ENCODE results near the gene TUBAL3.

GRCh38 chr10:5393529-5393928 is 11.1 kb downstream of the TUBAL3 start:
- TF ChIP-seq, protein P1, sequence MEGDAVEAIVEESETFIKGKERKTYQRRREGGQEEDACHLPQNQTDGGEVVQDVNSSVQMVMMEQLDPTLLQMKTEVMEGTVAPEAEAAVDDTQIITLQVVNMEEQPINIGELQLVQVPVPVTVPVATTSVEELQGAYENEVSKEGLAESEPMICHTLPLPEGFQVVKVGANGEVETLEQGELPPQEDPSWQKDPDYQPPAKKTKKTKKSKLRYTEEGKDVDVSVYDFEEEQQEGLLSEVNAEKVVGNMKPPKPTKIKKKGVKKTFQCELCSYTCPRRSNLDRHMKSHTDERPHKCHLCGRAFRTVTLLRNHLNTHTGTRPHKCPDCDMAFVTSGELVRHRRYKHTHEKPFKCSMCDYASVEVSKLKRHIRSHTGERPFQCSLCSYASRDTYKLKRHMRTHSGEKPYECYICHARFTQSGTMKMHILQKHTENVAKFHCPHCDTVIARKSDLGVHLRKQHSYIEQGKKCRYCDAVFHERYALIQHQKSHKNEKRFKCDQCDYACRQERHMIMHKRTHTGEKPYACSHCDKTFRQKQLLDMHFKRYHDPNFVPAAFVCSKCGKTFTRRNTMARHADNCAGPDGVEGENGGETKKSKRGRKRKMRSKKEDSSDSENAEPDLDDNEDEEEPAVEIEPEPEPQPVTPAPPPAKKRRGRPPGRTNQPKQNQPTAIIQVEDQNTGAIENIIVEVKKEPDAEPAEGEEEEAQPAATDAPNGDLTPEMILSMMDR (IDR thresholded peaks at IDR 0.05; ENCODE audit: extremely low read depth in 1 of 2, insufficient read depth in 1 of 2, low read depth in 1 of 2, low read length in 2 of 2) = no peak
- no peak for TF ChIP-seq POLR2AphosphoS5 (IDR thresholded peaks at IDR 0.05; ENCODE audit: insufficient read depth, low read depth, low read length)
- no peak for TF ChIP-seq MYC (IDR thresholded peaks at IDR 0.05; ENCODE audit: low read depth, low read length)
- TF ChIP-seq, protein P2, sequence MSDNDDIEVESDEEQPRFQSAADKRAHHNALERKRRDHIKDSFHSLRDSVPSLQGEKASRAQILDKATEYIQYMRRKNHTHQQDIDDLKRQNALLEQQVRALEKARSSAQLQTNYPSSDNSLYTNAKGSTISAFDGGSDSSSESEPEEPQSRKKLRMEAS (IDR thresholded peaks at IDR 0.05; ENCODE audit: insufficient read depth, insufficient read length) = no peak

All from endothelial cell of umbilical vein (primary cell).